Endothelial cell of hepatic sinusoid (primary cell): ENCODE measurements around the gene RAMACL.
"Not testable (repeated sequence)": the region's sequence is repeated elsewhere in the genome, so short reads cannot be mapped to it uniquely, and the experiment has no call there.

Experiments
- in situ Hi-C: cut with HindIII; loops from 2 replicates; pipeline ENCODE4 v1.10.0; 2017; ENCODE audit warnings: low sequenced_read_pairs

The RAMACL gene

DNA sequence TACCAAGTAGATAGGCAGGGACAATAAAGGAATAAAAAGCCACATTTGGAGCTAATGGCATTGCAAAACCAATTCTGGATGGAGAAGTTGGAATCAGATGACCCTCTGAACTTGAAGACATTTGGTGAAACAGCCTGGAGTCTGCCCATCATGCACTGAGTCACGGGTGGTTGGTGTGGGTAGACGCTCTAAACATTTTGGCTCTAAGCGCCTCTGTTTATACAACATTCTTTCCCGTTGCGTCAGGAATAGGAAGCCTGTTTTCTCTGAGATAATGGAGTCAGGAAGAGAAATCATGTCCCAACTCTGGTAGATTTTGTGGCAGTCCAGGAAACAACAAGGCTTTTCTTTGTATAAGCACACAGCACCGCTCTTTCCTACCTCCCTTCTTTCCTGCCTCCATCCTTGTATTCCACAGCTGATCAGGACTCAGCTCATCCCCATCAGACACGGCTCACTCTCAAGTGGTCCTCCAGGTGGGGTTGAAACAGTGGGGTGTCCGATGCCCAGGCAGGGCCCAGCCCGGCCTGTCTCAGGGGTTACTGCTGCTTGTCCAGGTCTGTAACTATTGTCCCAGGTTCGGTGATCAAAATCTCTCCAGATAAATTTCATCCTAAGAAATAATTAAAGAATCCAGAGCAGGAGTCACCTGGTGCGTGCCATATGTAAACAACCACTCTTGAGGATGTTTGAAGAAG, 12.1 kb upstream of the RAMACL start:
- in situ Hi-C loops, result no loop called here

DNA sequence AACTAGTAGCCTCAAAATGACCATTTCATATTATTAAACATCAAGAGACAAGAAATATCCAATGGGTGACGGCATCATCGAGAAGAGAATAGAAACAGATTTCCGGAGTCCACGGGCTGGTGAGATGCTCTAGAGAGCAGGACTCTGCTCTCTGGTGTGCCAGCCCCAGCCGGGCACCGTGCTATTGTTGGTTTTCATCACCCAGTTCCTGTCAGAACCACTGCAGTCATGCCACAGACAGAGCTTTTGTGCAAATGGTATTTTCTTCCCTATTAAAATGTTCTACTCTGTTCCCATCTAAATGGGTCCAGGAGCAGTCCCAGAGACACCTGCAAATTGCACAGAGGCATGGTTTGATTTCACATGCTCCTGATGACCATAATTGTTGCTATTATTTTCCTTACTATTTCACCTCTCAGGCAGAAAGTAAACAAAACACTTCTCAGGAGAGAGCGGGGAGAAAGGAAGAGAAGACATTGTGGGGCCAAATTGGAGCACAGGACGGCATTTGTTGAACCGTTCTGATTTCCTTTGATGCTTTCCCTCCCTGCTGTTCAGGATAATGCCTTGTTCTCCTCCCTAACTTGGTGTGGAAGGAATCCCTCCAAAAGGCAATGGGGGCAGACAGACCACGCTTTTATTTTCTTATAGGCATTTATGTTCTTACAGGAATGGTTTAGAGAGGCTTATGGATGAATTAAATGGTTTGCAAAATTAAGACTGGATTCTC, 11.4 kb upstream of the RAMACL start:
- in situ Hi-C loops, result no loop called here

DNA sequence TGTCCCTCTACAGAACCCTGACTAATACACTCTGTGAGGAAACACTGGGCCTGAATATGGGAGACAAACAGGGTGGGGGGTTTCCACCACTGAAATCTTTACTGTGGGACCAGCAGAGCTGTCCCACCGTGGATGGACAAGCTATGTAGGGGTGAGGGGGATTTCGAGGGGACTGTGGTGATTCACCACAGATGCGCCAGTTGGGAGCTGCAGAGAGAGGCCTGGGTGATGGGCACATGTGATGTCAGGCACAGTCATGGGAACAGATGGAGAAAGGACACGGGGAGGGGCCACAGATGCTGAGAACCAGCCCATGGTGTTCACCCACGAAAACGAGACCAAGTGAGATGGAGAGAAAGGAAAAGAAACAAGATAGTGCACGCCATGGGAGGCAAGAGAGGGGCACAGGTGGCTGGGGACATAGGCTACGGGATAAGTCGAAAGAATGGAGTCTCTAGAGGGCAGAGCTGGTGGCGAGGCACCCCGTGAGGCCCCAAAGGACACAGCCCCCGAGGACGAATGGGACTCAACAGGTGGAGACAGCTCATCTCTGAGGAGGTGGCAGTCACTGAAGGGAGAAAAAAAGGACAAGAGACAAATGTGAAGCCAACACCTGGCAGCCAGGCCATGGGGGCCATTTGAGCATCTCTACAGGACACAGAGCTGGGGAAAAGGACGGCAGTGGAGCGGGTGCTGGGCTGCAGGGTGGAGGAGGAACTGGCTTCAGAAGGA, 10.5 kb upstream of the RAMACL start:
- in situ Hi-C loops, result no loop called here

DNA sequence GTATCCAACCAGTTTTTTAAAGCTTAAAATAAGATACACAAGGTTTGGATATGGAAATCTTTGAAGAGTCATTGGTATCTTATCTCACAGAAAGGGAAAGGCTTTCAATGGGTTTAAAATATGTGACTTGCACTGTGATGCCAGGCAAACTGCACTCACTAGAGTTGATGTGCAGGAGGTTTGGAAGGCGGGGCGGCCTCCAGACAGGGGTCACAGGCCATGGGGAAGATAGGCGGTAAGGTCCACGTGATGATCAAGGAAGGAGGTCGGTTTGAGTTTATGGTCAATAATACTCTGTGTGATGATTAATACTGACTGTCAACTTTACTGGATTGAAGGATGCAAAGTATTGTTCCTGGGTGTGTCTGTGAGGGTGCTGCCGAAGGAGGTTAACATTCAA, 9.5 kb upstream of the RAMACL start:
- in situ Hi-C loops, result no loop called here

DNA sequence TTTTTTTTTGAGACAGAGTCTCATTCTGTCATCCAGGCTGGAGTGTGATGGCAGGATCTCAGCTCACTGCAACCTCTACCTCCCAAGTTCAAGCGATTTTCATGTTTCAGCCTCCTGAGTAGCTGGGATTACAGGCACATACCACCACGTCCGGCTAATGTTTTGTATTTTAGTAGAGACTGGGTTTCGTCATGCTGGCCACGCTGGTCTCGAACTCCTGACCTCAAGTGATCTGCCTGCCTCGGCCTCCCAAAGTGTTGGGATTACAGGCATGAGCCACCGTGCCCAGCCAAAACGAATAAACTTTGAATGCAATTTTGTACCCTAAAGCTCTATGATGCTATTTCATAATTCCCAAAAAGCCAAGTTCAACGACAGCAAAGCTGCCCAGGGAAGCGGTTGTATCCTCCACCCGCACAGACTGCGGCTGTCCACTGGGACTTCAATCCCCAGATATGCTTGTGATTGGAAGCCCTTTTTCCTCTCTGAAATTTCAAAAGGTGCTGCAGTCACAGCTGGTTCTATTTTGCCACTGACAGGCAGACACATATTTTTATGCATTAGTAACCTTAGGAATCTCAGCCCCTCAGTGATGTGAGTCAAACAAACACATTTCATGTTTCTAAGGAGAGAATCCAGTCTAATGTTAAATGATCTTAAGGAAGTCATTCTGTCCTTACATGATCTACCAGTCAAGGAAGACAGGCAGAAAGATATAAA, 8.7 kb upstream of the RAMACL start:
- in situ Hi-C loops, result no loop called here

DNA sequence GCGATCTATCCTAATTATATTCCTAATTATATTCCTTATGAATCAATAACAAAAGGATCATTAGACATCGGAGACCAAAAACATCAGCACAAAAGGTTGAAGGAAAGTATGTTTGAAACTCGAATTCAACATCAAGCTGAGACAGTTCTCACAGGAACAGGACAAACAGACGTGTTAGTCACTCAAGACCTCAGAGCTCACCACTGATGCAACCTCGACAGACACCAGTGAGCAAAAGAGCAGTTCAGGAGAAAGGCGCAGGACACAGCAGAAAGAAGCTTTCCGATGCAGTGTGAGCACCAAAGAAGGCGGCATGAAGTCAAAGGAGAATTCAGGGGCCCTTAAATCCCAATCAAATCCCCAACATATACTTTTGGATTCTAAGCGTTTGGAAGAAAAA, 6.3 kb upstream of the RAMACL start:
- in situ Hi-C loops, result no loop called here

DNA sequence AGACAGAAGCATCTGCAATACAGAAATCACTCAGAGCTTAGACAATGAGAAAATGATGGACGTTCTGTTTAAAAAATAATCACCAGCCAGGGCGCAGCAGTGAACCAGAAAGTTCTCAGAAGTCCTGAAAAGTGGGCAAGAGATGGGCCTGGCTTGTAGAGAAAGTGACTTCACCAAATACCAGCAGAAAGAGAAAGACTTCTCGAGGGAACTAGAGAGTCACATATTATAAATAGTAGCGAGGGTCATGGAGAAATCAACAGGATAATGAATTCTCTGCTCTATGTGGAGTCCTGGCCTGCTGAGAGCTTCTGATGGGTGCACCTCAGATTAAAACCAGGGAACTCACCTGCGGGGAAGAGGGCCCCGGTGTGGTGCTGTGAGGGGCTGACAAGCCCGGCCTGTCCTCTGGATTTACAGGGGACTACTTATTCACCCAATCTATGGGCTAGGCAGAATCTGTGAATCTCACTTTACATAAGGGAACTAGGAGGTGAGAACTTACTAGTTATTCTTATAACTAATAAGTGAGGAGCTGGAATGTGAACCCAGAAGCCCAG, 5.6 kb upstream of the RAMACL start:
- in situ Hi-C loops, result no loop called here

DNA sequence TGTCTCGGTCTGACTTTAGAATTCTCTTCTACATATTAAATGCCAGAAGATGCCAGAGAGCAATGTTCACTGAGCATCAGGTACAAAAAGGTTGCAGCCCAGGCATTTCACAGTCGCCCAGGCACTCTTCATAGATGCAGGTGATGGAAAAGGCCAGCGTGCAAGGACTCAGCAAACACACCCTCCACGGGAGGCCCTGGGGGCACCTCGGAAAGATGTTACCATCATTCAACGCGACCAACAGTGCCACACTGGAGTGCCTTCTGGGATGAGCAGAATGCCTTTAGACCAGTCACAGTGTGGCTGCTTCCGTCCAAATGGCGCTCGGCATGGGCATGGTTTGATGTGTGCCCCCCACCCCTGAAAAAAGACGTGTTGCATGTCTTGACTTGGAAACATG, 4.5 kb upstream of the RAMACL start:
- in situ Hi-C loops, result no loop called here

DNA sequence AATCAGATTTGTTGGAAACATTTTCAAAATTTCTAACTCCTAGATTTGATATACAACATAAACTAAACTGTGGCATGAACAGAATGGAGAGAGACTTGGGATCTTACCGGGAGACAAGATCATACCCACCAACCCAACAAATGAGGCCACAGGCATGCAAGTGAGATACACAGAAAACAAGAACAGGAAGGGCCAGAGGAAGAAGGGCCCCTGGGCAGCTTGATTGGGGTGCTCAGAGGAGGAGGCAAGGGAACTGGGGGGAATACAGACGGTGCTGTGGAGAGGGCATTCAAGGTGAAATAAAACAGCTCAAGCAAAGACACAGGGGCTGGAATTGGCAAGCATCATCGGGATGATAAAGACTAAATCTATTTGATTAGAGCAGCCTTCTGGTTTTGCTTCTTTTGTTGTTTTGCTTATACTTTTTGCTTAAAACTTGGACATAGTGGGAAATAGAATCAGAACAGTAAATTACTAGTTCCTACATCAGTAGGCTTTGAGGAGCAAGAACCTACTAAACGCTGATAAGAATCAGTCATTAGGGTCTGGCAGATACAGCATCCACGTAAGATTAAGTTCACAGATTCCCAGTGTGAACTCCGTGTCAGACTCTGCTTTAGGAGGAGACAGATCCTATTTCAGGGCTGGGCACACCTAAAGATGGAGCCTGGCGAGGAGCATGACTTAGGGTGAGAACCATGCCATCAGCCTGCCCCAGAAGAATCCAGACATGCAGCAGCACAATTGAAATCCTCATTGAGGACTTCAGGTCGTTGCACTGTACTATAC, 3.5 kb upstream of the RAMACL start:
- in situ Hi-C loops, result no loop called here

DNA sequence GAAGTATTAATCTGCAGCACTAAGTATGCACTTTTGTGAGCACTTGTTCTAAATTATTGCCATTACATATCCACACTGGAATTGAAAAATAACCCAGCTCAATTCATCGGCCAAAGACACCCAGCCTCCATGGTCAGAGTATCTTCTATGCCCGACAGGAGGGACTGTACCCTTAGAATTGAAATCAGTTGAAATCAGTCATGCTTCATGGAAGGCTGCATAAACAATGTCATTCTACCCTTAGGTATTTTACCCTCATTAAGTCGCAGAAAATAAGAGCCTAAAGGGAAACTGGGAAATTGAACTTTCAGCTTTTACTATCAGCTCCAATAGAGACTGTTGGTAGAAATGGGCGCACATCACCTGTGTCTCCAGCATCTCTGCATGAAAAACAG, 2.9 kb upstream of the RAMACL start:
- in situ Hi-C loops, result no loop called here

DNA sequence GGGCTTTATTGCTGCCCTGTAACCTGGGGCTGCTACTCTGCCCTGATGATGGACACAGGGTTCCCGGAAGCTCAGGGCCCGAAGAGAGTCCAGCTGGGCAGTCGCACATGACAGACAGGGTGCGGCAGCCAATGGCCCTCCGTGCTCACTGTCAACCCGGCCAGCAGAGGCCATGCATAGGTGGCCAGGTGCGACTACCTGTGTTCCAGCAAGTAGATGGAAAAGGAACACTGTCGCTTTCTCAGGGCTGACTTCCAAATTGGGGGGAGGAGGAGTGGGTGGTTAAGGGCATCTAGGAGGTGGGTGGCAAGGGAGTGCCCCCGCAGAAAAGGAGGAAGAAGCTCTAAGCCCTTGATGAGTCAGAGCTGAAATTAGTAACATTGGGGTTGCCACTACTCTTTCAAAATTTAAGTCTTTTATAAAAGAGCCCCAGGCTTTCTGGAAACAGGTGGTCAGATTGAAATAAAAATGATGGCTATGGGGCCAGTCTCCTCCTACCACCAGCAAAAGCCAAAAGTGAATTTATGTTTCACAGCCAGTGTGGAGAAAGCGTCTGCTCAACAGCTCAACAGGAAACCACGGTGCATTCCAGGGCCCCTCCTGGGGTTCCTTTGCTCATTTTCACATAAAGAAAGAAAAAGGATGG, 2.3 kb upstream of the RAMACL start:
- in situ Hi-C loops, result no loop called here

DNA sequence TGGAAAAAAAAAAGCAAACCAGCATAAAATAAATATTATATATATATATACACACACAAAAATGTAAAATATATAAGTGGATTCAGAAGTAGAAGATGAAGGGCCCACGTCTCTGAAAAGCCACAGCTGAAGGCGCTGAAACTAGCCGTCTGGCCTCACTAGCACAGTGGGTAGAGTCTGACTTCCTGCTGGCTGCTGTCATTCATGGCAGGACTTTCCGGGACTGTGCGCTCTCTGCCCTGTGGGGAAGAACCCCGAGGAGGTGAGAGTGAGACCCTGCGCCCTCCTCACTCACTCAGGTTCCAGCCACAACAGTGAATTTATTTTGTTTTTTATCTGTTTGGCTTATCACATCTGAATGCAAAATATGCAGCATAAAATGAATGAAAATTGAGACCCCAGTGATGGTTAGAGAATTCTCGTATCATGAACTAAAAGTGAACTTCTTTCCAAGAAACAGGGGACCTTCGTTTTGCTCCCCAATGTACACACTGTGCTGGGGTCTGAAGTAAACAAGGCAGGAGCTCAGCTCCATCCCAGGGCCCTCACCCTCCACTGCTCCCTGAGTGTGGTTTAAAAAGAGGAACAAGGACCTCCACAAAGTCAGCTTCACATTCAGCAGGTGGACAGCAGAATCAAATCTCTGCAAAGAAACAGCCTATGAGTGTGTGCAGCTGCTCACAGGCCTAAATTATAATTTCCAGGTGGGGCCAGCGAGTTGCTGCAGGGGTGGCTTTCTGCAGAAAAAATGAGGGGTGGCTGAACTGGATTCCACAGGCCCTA, 1.3 kb upstream of the RAMACL start:
- in situ Hi-C loops, result no loop called here

DNA sequence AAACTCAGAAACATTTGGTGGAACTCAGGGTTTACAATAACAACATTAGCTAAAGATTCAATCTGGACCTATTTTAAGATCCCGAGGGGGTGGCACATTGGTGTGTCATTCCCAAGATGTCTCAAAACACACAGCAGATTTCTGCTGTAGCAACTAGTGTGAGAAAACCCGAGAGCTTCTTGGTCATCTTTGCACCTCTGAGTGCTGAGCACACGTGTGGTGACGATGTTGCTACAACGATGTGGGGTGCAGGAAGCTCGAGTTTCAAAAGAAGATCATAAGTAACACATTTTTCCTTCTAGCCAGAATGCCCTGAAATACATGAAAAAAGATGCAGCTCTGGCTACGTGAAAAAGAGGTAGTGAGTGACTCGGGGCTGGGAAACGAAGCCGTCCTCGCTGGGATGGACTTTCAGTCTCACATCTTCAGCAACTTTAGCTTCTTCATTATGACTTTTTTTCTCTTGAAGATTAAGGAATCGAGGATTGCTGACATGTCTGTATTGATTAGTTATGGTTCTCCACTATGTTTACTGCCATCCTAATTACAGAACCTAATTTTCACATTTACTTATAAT, 1.5 kb downstream of the RAMACL start:
- in situ Hi-C loops, result no loop called here

DNA sequence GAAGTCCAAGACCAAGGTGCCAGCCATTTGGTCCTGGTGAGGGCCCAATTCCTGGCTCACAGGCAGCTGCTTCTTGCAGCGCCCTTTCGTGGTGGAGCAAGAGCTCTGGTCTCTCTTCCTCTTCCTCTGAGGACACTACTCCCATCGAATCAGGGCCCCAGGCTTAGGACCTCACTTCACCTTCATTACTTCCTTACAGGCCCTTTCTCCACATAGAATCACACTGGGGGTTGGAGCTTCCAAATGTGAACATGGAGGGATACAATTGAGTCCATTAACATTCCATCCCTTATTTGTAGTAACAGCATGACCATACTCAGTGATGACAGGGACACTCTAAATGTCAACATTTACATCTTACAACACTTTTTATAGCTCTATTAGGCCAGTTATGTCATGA, 2.3 kb downstream of the RAMACL start:
- in situ Hi-C loops, result no loop called here

DNA sequence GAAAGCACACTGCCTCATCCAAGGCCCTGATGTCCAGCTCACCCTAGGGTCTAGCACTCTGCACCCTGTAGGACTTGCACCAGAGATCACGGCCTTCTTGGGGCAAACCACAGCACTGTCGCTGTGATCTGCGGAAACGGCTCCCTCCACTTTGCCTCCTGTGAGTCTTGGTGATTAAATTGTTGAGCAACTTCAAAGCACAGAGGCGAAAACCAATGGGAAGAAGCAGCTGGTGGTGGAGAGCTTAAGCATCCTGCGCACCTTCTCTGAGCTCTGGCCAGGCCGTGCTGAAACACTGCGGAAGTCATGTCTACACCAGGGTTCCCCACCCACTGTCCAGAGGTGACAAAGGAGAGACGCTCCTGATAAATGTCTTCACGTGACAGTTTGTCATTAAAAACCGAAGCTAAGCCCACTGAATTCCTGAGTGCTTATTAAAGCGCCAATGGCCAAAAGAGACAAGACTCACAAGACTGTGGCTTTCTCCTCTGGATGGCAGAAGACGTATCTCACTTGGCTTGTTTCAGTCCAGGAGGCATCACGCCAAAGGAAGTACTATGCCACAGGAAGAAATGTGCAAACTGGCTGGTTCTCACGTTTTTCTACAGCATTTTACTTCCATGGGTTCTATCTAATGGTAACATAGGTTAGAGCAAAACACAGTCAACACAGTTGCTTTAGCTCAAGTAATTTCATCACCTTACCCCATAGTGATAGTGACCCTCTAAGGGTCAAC, 3.1 kb downstream of the RAMACL start:
- in situ Hi-C loops, result no loop called here

DNA sequence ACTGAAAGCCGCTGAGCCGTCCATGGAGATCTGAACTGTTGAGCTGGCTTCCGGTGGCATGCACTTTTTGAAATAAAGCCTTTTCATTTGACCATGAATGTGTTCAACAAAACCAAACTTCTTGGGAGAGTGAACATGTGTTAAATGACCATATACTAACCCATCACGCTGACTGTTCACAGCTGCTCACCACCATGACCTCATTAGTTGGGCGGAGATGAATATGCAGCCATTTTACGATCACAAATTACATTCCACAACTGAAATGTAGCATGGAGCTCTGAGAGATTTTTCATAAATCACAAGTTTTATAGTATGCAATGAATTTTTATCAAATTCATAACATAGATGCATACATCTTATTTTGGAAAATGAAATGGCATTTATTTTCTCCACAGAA, 4.2 kb downstream of the RAMACL start:
- in situ Hi-C loops, result no loop called here

DNA sequence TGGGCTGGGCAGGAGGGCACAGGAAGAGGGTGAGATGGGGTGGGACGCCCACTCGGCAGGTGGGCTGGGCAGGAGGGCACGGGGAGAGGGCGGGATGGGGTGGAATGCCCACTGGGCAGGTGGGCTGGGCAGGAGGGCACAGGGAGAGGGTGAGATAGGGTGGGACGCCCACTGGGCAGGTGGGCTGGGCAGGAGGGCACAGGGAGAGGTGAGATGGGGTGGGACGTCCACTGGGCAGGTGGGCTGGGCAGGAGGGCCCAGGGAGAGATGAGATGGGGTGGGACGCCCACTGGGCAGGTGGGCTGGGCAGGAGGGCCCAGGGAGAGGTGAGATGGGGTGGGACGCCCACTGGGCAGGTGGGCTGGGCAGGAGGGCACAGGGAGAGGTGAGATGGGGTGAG, 4.7 kb downstream of the RAMACL start:
- in situ Hi-C loops, result not testable (repeated sequence)

DNA sequence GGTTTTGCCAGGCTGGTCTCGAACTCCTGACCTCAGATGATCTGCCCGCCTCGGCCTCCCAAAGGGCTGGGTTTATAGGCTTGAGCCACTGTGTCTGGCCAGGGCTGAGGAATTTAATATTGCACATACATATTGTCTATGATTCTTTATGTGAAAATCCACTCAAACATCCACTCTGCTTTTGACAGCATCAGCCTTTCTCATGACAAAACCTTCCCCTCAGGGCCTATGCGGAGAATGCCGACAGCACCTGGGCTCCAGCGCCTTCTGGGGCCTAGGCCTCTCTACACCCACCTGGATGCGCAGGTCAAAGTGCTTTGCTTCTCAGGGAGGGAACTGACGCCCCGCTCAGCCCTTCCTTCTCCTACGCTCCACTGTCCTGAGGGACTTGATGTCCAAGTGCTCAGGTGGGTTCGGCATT, 5.4 kb downstream of the RAMACL start:
- in situ Hi-C loops, result no loop called here
